HG02610 (cell line): ENCODE measurements around the gene PTPRH.

Source experiments
- ATAC-seq: cut with Tn5 transposase; IDR thresholded peaks from one replicate; pipeline ENCODE4 v1.9.1; 2021; ENCODE audit warnings: mild to moderate bottlenecking, moderate library complexity; ENCODE audit not compliant: unreplicated experiment

PTPRH gene

DNA sequence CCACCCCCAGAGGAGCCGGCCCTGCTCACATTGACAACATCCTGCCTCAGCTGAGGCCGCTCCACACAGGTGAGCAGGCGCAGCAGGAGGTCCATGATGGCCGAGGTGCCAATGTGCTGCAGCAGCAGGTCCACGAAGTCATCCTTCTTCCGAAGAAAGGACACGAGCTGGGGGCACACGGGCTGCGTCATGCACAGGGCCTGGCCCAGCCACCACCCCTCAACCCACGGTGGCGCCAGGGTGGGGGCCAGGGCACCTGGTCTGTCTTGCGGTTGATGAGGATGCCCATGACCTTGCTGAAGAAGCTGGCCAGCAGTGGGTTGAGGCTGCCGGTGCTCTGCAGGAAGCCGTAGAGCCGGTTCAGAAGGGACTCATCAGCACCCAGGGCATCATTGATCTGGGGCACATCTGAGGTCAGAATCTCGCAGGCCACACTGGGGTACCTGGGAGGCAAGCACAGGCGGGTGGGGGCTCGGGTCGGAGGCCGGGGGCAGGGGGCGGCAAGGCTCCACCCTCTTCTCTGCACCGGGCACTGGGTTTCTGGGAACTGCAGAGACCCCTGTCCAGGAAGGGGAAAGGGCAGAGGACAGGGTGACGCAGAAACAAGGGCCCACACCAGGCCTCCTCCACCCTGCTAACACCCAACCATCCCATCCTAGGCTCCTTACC lies 36.1 kb upstream of the PTPRH start:
- ATAC-seq, result no peak

- no peak for ATAC-seq
Measured at GRCh38 chr19:55244004-55244680, 34.8 kb upstream of the PTPRH start.

- no peak for ATAC-seq
Measured at GRCh38 chr19:55242517-55242916, 33.2 kb upstream of the PTPRH start.

GRCh38 chr19:55241935-55242464 lies 32.7 kb upstream of the PTPRH start:
- ATAC-seq, result no peak

- no peak for ATAC-seq
Measured at GRCh38 chr19:55241143-55241934, 32.0 kb upstream of the PTPRH start.

DNA sequence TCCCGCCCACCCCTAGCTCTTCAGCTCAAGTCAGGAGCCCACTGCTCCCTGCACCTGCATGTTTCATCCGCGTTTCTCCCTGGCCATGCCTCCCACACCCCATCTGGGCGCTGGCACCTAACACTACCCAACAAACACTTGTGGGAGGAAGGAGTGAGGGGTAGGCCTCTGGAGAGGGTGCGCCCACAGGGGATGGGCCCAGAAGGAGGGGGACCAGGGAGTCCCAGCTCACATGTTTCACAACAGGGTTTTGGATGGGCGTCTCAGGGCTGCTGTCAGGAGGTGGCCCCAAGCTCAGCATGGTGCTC lies 31.4 kb upstream of the PTPRH start:
- no peak for ATAC-seq

DNA sequence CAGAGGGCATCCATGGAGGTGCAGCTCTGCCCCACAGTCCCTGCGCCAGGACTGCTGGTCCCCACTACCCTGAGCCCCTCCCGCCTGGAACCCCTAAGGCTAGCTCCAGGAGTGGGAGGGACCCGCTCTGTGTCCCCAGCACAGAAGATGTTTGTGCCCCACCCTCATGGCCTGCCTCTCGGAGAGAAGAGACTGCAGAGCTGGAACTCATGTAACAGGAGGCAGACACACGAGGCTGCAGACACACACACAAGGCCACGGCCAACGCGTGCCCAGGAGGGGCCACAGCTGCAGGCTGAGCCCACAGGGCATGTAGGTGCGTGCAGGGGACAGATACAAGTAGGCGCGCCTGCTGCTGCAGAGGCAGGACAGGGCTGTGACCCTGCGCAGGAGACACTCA lies 29.7 kb upstream of the PTPRH start:
- ATAC-seq, result no peak

- no peak for ATAC-seq
Measured at GRCh38 chr19:55238030-55238429, 28.7 kb upstream of the PTPRH start.

- ATAC-seq, result no peak
Measured at GRCh38 chr19:55232986-55233385, 23.7 kb upstream of the PTPRH start.

- ATAC-seq, result no peak
Measured at GRCh38 chr19:55232286-55232602, 22.9 kb upstream of the PTPRH start.

- no peak for ATAC-seq
Measured at GRCh38 chr19:55231391-55232285, 22.3 kb upstream of the PTPRH start.

- ATAC-seq, result no peak
Measured at GRCh38 chr19:55230780-55231179, 21.5 kb upstream of the PTPRH start.

DNA sequence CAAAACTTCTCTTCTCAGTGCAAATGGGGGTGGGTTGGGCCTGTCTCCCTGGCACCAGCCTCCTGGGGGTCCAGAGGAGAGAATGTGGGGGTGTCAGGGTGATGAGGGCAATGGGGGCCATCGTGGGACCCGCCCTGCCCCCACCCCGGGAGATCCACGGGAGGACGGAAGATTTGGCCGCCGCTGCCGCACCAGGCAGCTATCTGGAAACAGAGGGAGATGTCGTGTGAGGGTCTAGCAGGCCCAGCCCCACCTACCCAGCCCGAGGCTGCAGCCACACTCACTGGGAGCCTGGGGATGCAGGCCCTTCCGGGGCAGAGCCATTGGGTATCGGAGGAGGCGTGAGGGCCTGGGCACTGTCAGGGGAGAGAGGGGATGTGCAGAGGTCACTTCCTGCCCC lies 21.0 kb upstream of the PTPRH start:
- no peak for ATAC-seq

DNA sequence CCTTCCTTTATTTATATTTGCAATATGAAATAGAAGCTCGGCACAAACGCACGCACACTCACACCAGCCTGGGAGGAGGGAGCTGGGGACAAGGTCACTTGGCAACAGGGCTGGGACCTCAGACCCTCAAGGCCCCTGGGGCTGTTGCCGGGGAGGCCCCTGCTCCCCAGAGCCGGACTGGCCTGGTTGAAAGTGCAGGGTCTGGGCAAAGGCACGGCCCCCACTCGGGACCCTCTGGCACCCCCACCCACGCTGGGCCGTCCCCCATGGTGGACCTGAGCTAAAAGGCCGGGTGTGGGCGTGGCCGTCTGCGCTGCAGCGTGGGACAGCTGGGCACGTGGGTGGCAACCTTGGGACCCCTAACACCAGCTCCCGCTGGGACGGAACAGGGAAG lies 20.5 kb upstream of the PTPRH start:
- ATAC-seq, result no peak

- no peak for ATAC-seq
Measured at GRCh38 chr19:55229145-55229788, 20.0 kb upstream of the PTPRH start.

DNA sequence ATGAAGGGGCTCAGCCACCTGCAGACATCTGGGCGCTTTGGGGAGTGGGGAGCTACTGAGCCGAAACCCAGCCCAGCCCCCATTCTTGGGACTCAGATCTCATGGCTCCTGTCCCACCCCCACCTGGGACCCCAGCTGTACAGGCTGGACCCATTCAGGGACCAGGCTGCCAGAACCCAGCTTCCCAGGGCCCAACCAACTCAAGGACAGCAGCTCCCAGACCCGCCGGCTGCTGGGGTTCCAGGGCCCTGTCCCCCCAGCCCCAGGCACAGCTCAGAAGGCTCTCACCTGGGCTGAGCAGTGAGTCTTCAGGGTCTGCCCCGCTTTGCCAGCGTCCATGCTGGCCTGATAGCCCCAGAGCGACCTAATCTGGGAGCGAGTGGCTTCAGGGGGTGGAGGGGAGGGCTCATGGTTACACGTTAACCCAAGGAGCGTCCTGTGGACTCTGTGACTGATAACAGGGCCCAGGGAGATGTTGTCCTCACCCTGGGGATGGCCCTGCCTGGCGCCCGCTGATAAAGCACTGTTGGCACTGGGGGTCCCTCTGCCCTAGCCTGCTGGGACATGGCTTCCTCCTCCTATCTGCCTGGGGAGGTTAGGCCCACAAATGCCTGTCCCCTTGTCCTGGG lies 19.2 kb upstream of the PTPRH start, which contains the start of gene TMEM86B:
Gene TMEM86B (minus strand): TSS at position 361 of the 629 bp plus-strand sequence. CDS start 22 bp downstream, at position 339.
- no peak for ATAC-seq

DNA sequence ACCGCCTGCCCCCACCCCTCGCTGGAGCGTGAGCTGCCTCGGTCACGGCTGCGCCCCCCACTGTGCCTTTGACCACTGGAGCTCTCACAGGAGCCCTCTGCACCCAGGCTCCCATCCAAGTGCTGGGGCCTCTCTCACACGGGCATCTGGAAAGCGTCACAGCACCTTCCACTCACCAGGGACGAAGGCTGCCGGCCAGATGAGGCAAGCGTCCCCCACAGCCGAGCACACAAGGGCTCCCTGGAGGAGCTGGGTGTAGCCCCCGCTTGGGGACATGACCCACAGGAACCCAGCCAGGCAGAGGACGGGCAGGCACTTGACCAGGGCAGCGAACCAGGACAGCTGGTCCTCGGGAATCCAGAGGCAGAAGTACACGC lies 18.7 kb upstream of the PTPRH start:
- no peak for ATAC-seq

DNA sequence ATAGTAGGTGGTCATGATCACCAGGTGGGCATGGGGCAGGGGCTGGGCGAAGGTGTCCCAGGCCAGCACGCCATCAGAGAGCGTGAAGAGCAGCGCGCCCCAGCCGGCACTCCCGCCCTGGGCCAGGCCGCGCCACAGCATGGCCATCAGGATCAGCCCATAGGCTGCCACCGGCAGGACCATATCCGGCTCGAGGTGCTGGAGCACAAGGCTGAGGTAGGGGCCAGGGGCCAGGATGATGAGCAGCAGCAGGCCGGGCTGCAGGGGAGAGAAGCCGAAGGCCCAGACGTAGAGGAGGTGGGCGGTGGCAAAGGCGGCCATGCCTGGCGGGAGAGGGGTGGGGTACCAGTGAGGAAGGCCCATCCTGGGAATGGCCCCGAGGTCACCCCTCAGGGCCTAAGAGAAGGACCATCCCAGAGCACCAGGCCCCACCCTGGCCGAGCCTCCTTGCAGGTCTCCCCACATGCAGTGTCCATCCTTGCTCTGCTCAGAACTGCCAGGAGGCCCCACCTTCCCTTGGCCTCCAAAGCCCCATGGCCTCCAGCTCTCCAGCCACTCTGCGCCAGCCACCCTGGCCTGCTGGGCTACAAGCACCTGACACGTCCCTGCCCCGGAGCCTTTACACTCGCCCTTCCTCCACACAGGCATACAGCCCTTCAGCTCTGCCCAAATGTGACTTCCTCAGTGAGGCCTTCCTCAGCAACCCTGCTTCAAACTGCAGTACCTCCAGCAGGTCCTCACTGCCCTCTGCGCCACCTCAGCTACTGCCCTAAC lies 18.1 kb upstream of the PTPRH start:
- no peak for ATAC-seq

DNA sequence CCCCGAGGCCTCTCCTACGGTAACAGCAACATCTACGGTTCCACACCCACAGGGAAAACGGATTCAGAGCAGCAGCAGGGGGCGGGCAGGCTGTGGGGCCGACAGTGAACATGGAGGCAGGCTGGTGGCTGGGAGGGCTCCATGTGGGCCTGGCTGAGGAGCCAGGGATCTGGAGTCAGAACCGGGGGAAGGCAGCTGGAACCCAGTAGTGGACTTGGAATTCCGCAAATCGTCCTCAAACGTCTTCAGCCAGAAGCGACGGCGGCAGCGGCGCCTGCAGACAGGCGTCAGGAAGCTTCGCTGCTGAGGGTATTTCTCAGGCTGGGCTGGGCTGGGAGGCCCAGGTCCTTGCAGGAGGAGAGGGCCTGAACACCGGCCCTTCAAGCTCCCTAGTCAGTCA lies 17.5 kb upstream of the PTPRH start:
- ATAC-seq, result no peak
